Keratinocyte (primary cell): ENCODE results near the gene DGKZ. TPM values are rescaled to one million over a fixed set of nuclear protein-coding genes. Genes with fewer than 3 reads are reported as not detected.

ENCODE experiments used
- DNase-seq: peaks from one replicate; pipeline ENCODE4 v3.0.0-alpha.2; 2011; ENCODE audit warnings: low read depth, missing footprints, low spot score
- FAIRE-seq: peaks from 2 replicates; lab custom pipeline; 2011; peaks lifted over from hg19 to GRCh38; lab: Jason Lieb, UNC
- H2AFZ ChIP-seq: 2 replicates; pipeline ENCODE4 v1.6.0; 2012; ENCODE audit warnings: low read length, control low read depth, inconsistent platforms; ENCODE audit not compliant: control insufficient read depth
- H3K27ac ChIP-seq: 2 replicates; pipeline ENCODE4 v1.5.1; 2011; ENCODE audit warnings: low read length; ENCODE audit not compliant: control insufficient read depth, insufficient read depth
- H3K27me3 ChIP-seq: 3 replicates; pipeline ENCODE4 v1.6.0; 2011; ENCODE audit warnings: low read length; ENCODE audit not compliant: control insufficient read depth, insufficient read depth; ENCODE audit errors: extremely low read depth
- H3K36me3 ChIP-seq, 2 experiments: 2 replicates in 1 of 2; 3 replicates in 1 of 2; pipeline ENCODE4 v1.5.1; 2011; ENCODE audit warnings: low read length in 2 of 2, mild to moderate bottlenecking in 1 of 2; ENCODE audit not compliant: control insufficient read depth in 2 of 2, insufficient read depth in 2 of 2; ENCODE audit errors: extremely low read depth in 1 of 2
- H3K4me1 ChIP-seq: 3 replicates; pipeline ENCODE4 v1.5.1; 2011; ENCODE audit warnings: low read length; ENCODE audit not compliant: control insufficient read depth, insufficient read depth; ENCODE audit errors: extremely low read depth
- H3K4me2 ChIP-seq: 3 replicates; pipeline ENCODE4 v1.6.0; 2011; ENCODE audit warnings: low read depth, low read length; ENCODE audit not compliant: control insufficient read depth, insufficient read depth; ENCODE audit errors: extremely low read depth
- H3K4me3 ChIP-seq, 3 experiments: fragments of 200-600 bp in 1 of 3; sonication (generic) in 1 of 3; 2 replicates in 2 of 3; 3 replicates in 1 of 3; pipeline ENCODE4 v1.5.1; 2011 to 2016; ENCODE audit warnings: low read length in 3 of 3, mild to moderate bottlenecking in 3 of 3, control low read depth in 2 of 3, inconsistent platforms in 1 of 3, low read depth in 1 of 3, mixed read lengths in 1 of 3, mixed run types in 1 of 3, moderate library complexity in 1 of 3; ENCODE audit not compliant: control insufficient read depth in 2 of 3, insufficient read depth in 2 of 3; ENCODE audit errors: extremely low read depth in 1 of 3
- H3K79me2 ChIP-seq: 2 replicates; pipeline ENCODE4 v1.6.0; 2012; ENCODE audit warnings: low read length; ENCODE audit not compliant: control insufficient read depth, insufficient read depth
- H3K9ac ChIP-seq: 3 replicates; pipeline ENCODE4 v1.6.0; 2011; ENCODE audit warnings: low read length; ENCODE audit not compliant: control insufficient read depth, insufficient read depth; ENCODE audit errors: extremely low read depth
- H3K9me1 ChIP-seq: 3 replicates; pipeline ENCODE4 v1.6.0; 2011; ENCODE audit warnings: low read length; ENCODE audit not compliant: control insufficient read depth, insufficient read depth; ENCODE audit errors: extremely low read depth
- H3K9me3 ChIP-seq: 2 replicates; pipeline ENCODE4 v1.5.1; 2012; ENCODE audit warnings: low read depth, low read length; ENCODE audit not compliant: control insufficient read depth
- H4K20me1 ChIP-seq: 3 replicates; pipeline ENCODE4 v1.6.0; 2011; ENCODE audit warnings: low read length; ENCODE audit not compliant: control insufficient read depth, insufficient read depth; ENCODE audit errors: extremely low read depth
- EZH2 ChIP-seq: IDR thresholded peaks from one replicate; pipeline ENCODE4 v1.6.1; 2012; ENCODE audit warnings: inconsistent platforms, mild to moderate bottlenecking, low read length, moderate library complexity
- dilution Hi-C: fragments of 300-500 bp; cut with MboI; formaldehyde crosslinking; loops from one replicate; pipeline ENCODE4 v1.7.0; 2020; ENCODE audit warnings: low sequenced_read_pairs; ENCODE audit not compliant: extremely low pct_ligation_motif_present
- polyA plus RNA-seq, 5 experiments: library from polyadenylated mRNA; depleted of rRNA in 3 of 5; stranded (reverse) in 3 of 5; stranded (forward) in 1 of 5; unstranded in 1 of 5; fragments of >200 nt; gene quantifications; 1 replicate in 1 of 5; 2 replicates in 3 of 5; 3 replicates in 1 of 5; pipeline versions ENCODE4 v1.2.1 to v1.2.3, GENCODE V29; 2011 to 2012; ENCODE audit warnings: missing spikeins in 2 of 5, low read depth in 1 of 5, low replicate concordance in 1 of 5
- TF ChIP-seq, protein P1 (sequence below), 3 experiments: IDR thresholded peaks in 1 of 3; conservative IDR thresholded peaks in 1 of 3; optimal IDR thresholded peaks in 1 of 3; 2 replicates in 2 of 3; 3 replicates in 1 of 3; pipeline versions ENCODE3 to v1.5.1; 2011; ENCODE audit warnings: low read length in 3 of 3, mild to moderate bottlenecking in 3 of 3, moderate library complexity in 2 of 3, control low read depth in 1 of 3, inconsistent platforms in 1 of 3; ENCODE audit not compliant: insufficient read depth in 2 of 3; ENCODE audit errors: extremely low read depth in 1 of 3

DGKZ gene
- polyA plus RNA-seq, 1 donor (not counting 4 experiments of a cell fraction or from before 2014, with no cell fraction given) = 23.3 TPM

DNA sequence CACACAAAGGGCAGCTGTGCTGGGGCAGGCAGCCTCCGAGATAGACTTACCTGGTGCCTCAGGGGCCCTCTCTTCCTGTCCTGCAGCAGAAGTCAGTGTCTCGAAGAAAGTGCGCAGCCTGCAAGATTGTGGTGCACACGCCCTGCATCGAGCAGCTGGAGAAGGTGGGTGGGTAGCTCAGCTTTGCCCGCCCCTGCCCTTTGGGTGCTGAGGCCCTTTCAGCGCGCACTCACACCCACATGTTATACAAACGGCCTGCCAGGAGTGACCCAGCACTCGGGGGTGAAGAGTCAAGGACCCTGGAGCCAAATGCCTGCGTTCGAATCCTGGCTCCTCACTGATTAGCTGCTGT lies 20.6 kb downstream of the DGKZ start:
- Histone ChIP-seq H3K79me2 (peaks cover 23% of the 10 kb centered on the region), H3K4me3 (no peak overlapping the region), H3K4me2 (no peak overlapping the region), H3K27me3 (no peaks in the 10 kb centered on the region), H3K9me1 (peaks cover 3% of the 10 kb centered on the region), H3K4me1 (peaks cover 3% of the 10 kb centered on the region), H3K27ac (no peak overlapping the region), H4K20me1 (peaks cover 10% of the 10 kb centered on the region), H3K36me3 (peaks cover 26 to 30% of the 10 kb centered on the region in 2 experiments), H3K9ac (no peak overlapping the region), H3K9me3 (no peaks in the 10 kb centered on the region), H2AFZ (no peak overlapping the region)
- dilution Hi-C loops = no loop called here
- FAIRE-seq = no peak
- no peak for TF ChIP-seq EZH2
- TF ChIP-seq, protein P1, sequence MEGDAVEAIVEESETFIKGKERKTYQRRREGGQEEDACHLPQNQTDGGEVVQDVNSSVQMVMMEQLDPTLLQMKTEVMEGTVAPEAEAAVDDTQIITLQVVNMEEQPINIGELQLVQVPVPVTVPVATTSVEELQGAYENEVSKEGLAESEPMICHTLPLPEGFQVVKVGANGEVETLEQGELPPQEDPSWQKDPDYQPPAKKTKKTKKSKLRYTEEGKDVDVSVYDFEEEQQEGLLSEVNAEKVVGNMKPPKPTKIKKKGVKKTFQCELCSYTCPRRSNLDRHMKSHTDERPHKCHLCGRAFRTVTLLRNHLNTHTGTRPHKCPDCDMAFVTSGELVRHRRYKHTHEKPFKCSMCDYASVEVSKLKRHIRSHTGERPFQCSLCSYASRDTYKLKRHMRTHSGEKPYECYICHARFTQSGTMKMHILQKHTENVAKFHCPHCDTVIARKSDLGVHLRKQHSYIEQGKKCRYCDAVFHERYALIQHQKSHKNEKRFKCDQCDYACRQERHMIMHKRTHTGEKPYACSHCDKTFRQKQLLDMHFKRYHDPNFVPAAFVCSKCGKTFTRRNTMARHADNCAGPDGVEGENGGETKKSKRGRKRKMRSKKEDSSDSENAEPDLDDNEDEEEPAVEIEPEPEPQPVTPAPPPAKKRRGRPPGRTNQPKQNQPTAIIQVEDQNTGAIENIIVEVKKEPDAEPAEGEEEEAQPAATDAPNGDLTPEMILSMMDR (optimal IDR thresholded peaks at IDR 0.05 in 1 of 3, IDR thresholded peaks at IDR 0.05 in 1 of 3, conservative IDR thresholded peaks at IDR 0.05 in 1 of 3; ENCODE audit: extremely low read depth in 1 of 3, insufficient read depth in 2 of 3, low read length in 3 of 3) = peak in 1 of 3 experiments; percentile 4
- DNase-seq = no peak

DNA sequence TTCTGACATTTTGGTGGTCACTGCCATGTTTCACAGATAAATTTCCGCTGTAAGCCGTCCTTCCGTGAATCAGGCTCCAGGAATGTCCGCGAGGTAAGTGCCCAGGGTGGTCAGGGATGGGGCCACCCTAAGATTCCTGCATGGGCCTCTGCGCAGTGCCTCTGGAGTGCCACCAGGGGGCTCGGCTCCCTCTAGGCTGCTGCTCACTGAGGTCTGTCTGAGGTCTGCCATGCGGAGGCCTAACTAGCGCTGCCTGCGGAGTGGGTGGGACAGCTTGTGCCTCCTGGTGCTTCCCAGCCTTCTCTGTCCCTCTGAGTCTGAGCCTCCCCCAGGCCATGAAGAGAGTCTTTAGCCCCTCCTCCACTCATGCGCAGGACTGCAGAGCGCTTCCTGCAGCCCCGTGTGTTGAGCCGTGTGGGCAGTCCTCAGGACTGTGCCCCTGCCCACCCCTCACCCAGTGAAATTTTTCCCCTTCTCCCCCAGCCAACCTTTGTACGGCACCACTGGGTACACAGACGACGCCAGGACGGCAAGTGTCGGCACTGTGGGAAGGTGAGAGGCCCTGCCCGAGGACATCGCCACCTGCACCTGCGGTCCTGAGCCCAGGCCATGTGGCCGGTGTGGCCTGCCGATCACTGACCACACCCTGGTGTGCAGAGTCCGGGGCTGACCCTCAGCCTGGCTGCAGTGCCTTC lies 22.3 kb downstream of the DGKZ start:
- DNase-seq = no peak

More for the DNA sequence above, 22.3 kb downstream of the DGKZ start:
- H4K20me1 ChIP-seq = peaks cover 10% of the 10 kb centered on the region
- H3K27ac ChIP-seq = no peak overlapping the region
- dilution Hi-C loops = no loop called here
- FAIRE-seq = peak; percentile 66
- TF ChIP-seq, protein P1 (optimal IDR thresholded peaks at IDR 0.05 in 1 of 3, IDR thresholded peaks at IDR 0.05 in 1 of 3, conservative IDR thresholded peaks at IDR 0.05 in 1 of 3; ENCODE audit: extremely low read depth in 1 of 3, insufficient read depth in 2 of 3, low read length in 3 of 3) = peak; percentile 83 to 94 (median 88)
- TF ChIP-seq EZH2 = no peak
- no peaks in the 10 kb centered on the region for H3K9me1 ChIP-seq
- peaks cover 9% of the 10 kb centered on the region for H3K79me2 ChIP-seq
- H3K27me3 ChIP-seq = no peaks in the 10 kb centered on the region
- no peak overlapping the region for H2AFZ ChIP-seq
- H3K9ac ChIP-seq = no peak overlapping the region
- no peak overlapping the region for H3K4me2 ChIP-seq
- H3K36me3 ChIP-seq = peaks cover 28% of the 10 kb centered on the region in 2 experiments
- H3K4me1 ChIP-seq = no peaks in the 10 kb centered on the region
- no peaks in the 10 kb centered on the region for H3K9me3 ChIP-seq
- no peak overlapping the region for H3K4me3 ChIP-seq
